ENCODE results near the gene MITF.

MITF gene

DNA sequence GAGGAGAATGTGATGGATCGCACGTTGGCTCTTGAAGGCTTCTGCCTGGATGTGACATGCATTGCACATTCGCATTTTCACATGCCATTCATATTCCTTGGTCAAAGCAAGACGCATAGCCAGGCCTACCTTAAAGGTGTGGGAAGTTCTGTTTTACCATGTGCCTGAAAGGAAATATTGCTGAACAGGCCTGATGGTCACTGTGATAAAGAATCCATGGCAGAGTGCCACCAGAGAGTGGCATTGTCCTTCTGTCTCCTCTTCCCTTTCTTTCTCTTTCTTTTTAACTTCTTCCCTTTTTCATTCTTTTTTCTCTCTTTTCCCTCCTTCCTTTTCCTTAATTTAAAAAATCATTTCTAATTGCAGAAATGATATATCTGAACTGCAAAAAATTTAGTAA, 15.9 kb upstream of the MITF start:
- H3K27ac ChIP-seq: no peak overlapping the region
- TF ChIP-seq, protein P1, sequence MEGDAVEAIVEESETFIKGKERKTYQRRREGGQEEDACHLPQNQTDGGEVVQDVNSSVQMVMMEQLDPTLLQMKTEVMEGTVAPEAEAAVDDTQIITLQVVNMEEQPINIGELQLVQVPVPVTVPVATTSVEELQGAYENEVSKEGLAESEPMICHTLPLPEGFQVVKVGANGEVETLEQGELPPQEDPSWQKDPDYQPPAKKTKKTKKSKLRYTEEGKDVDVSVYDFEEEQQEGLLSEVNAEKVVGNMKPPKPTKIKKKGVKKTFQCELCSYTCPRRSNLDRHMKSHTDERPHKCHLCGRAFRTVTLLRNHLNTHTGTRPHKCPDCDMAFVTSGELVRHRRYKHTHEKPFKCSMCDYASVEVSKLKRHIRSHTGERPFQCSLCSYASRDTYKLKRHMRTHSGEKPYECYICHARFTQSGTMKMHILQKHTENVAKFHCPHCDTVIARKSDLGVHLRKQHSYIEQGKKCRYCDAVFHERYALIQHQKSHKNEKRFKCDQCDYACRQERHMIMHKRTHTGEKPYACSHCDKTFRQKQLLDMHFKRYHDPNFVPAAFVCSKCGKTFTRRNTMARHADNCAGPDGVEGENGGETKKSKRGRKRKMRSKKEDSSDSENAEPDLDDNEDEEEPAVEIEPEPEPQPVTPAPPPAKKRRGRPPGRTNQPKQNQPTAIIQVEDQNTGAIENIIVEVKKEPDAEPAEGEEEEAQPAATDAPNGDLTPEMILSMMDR (conservative IDR thresholded peaks at IDR 0.05; ENCODE audit: low read depth): no peak
- DNase-seq (ENCODE audit: low spot score): no peak
- CTCF ChIA-PET: no interaction called here
- POLR2A ChIA-PET (ENCODE audit: low non-redundant PET): no interaction called here

- no peak for DNase-seq (ENCODE audit: low spot score)
- no peak overlapping the region for H3K27ac ChIP-seq
- ChIA-PET CTCF (no interaction called here), POLR2A (ENCODE audit: low non-redundant PET) (no interaction called here)
- TF ChIP-seq, protein P1 (conservative IDR thresholded peaks at IDR 0.05; ENCODE audit: low read depth): no peak
These were observed 14.4 kb upstream of the MITF start for GRCh38 chr3:69724722-69725435.

- CTCF ChIA-PET: no interaction called here
- no peak for DNase-seq (ENCODE audit: low spot score)
- POLR2A ChIA-PET (ENCODE audit: low non-redundant PET): no interaction called here
- H3K27ac ChIP-seq: no peak overlapping the region
- TF ChIP-seq, protein P1 (conservative IDR thresholded peaks at IDR 0.05; ENCODE audit: low read depth): no peak
These were observed 13.2 kb upstream of the MITF start for GRCh38 chr3:69725994-69726571.

- ChIA-PET POLR2A (ENCODE audit: low non-redundant PET) (interaction anchor here (0.5 kb wide), 1 partner anchor 10 kb away, joined by 3 read pairs; the partner anchor contains the start of gene MITF), CTCF (no interaction called here)
- no peak overlapping the region for H3K27ac ChIP-seq
- TF ChIP-seq, protein P1 (conservative IDR thresholded peaks at IDR 0.05; ENCODE audit: low read depth): no peak
- no peak for DNase-seq (ENCODE audit: low spot score)
These were observed 9.9 kb upstream of the MITF start for GRCh38 chr3:69729147-69729919.

GRCh38 chr3:69731080-69731479, 8.2 kb upstream of the MITF start:
- no peak for DNase-seq (ENCODE audit: low spot score)
- TF ChIP-seq, protein P1 (conservative IDR thresholded peaks at IDR 0.05; ENCODE audit: low read depth): no peak
- ChIA-PET POLR2A (ENCODE audit: low non-redundant PET) (no interaction called here), CTCF (no interaction called here)
- H3K27ac ChIP-seq: no peak overlapping the region

DNA sequence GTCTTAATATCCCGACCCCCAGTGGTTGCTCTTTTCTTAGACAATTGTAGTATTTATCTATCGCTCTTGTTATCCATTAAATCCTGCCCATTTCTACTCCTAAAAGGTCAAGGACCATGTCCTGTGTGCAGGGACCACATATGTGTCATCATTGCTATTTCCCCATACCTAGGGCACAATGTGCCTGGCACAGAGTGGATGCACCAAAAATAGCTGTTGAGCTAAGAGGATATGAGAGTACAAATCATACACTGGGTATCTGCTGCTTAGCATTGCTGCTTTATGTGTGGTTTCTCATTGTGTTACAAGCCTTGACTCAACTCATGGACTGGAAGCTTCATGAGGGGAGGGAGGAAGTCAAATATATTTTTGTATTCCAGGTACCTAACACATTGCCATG, 3.4 kb upstream of the MITF start:
- ChIA-PET CTCF (no interaction called here), POLR2A (ENCODE audit: low non-redundant PET) (no interaction called here)
- TF ChIP-seq, protein P1 (conservative IDR thresholded peaks at IDR 0.05; ENCODE audit: low read depth): no peak
- no peak overlapping the region for H3K27ac ChIP-seq
- DNase-seq (ENCODE audit: low spot score): no peak

Measured in RWPE1 (cell line).